Glomerular endothelial cell (primary cell): ENCODE measurements around the gene INF2. TPM values are rescaled to one million over a fixed set of nuclear protein-coding genes. Genes with fewer than 3 reads are reported as not detected.

Experiments used
- DNase-seq: peaks from one replicate; pipeline ENCODE4 v3.0.0-alpha.2; 2011; ENCODE audit warnings: low read depth, low spot score; ENCODE audit errors: extremely low read depth
- total RNA-seq: library from RNA; depleted of rRNA; stranded (reverse); fragments of >200 nt; gene quantifications from 2 replicates; pipeline ENCODE4 v1.2.3, GENCODE V29; 2015

Gene INF2
- total RNA-seq, 1 donor from 2014 or later = 140 TPM

GRCh38 chr14:104687601-104688504 is 1.6 kb upstream of the INF2 start:
- DNase-seq = no peak

GRCh38 chr14:104688505-104689108 is 811 bp upstream of the INF2 start:
- no peak for DNase-seq

- DNase-seq = no peak
Observed at GRCh38 chr14:104689881-104690711, 678 bp downstream of the INF2 start.

GRCh38 chr14:104690861-104691455 is 1.5 kb downstream of the INF2 start:
- DNase-seq = no peak

- no peak for DNase-seq
Observed at GRCh38 chr14:104691546-104692260, 2.3 kb downstream of the INF2 start.

- DNase-seq = no peak
Observed at GRCh38 chr14:104692261-104692938, 3.0 kb downstream of the INF2 start.

- DNase-seq = no peak
Observed at GRCh38 chr14:104692939-104693315, 3.5 kb downstream of the INF2 start.

- no peak for DNase-seq
Observed at GRCh38 chr14:104693482-104694431, 4.3 kb downstream of the INF2 start.

- DNase-seq = no peak
Observed at GRCh38 chr14:104694475-104694950, 5.1 kb downstream of the INF2 start.

- DNase-seq = no peak
Observed at GRCh38 chr14:104694991-104695659, 5.7 kb downstream of the INF2 start.

- no peak for DNase-seq
Observed at GRCh38 chr14:104695660-104696000, 6.2 kb downstream of the INF2 start.

GRCh38 chr14:104696671-104697316 is 7.4 kb downstream of the INF2 start:
- DNase-seq = no peak

GRCh38 chr14:104697317-104697703 is 7.9 kb downstream of the INF2 start:
- DNase-seq = no peak

- no peak for DNase-seq
Observed at GRCh38 chr14:104697892-104698583, 8.6 kb downstream of the INF2 start.

GRCh38 chr14:104698688-104699425 is 9.4 kb downstream of the INF2 start:
- no peak for DNase-seq

GRCh38 chr14:104699426-104699748 is 10.0 kb downstream of the INF2 start:
- no peak for DNase-seq
